Panc1 (cell line): ENCODE measurements around the gene DSCAML1. TPM values are rescaled to one million over a fixed set of nuclear protein-coding genes. Genes with fewer than 3 reads are reported as not detected.

Experiments used
- ATAC-seq: fragments of 200-7000 bp; cut with Tn5 transposase; 2 replicates; pipeline ENCODE4 v1.9.1; 2020; ENCODE audit warnings: mild to moderate bottlenecking, moderate library complexity
- BruUV-seq: library from RNA; stranded (reverse); fragments of 400-500 nt; replicated peaks from 2 replicates; lab custom pipeline; 2021; lab: Mats Ljungman, UMichigan
- CTCF ChIA-PET: fragments of 300-600 bp; sonication (Branson Sonifier 250); formaldehyde crosslinking; loops from one replicate; lab custom pipeline; 2022; ENCODE audit warnings: antibody characterized with exemption; lab: Charles Lee
- POLR2A ChIA-PET: fragments of 300-600 bp; sonication (Branson Sonifier 250); formaldehyde crosslinking; loops from one replicate; lab custom pipeline; 2022; ENCODE audit warnings: antibody characterized with exemption; lab: Charles Lee
- DNase-seq: peaks from one replicate; pipeline ENCODE4 v3.0.0-alpha.2; 2010; ENCODE audit warnings: low read depth, low spot score
- H3K27ac ChIP-seq: 2 replicates; pipeline ENCODE4 v1.5.1; 2011; ENCODE audit warnings: mild to moderate bottlenecking, low read length, inconsistent platforms
- H3K27me3 ChIP-seq: fragments of 200-500 bp; sonication (Bioruptor generic); 2 replicates; pipeline ENCODE4 v1.6.0; 2014; ENCODE audit warnings: low read length, inconsistent platforms; ENCODE audit not compliant: control insufficient read depth, insufficient read depth
- H3K36me3 ChIP-seq: fragments of 200-500 bp; sonication (Bioruptor generic); 2 replicates; pipeline ENCODE4 v1.5.1; 2014; ENCODE audit warnings: inconsistent platforms, mild to moderate bottlenecking, low read length, moderate library complexity; ENCODE audit not compliant: control insufficient read depth, insufficient read depth
- H3K4me1 ChIP-seq: 2 replicates; pipeline ENCODE4 v1.5.1; 2011; ENCODE audit warnings: inconsistent platforms, mild to moderate bottlenecking, low read length, moderate library complexity; ENCODE audit not compliant: control insufficient read depth, insufficient read depth
- H3K4me3 ChIP-seq, 2 experiments: 2 replicates each; pipeline ENCODE4 v1.5.1; 2011 to 2012; ENCODE audit warnings: low read depth in 2 of 2, low read length in 2 of 2, mild to moderate bottlenecking in 2 of 2, inconsistent platforms in 1 of 2, moderate library complexity in 1 of 2
- H3K9me3 ChIP-seq: fragments of 200-500 bp; sonication (Bioruptor generic); 2 replicates; pipeline ENCODE4 v1.5.1; 2014; ENCODE audit warnings: low read depth, mild to moderate bottlenecking, inconsistent platforms, low read length, moderate library complexity; ENCODE audit not compliant: control insufficient read depth, insufficient read depth
- CTCF ChIP-seq: fragments of 450-650 bp; IDR thresholded peaks from 2 replicates; pipeline ENCODE4 v1.5.1; 2017; ENCODE audit warnings: mild to moderate bottlenecking
- POLR2AphosphoS5 ChIP-seq: IDR thresholded peaks from 2 replicates; pipeline ENCODE4 v1.6.1; 2012; ENCODE audit warnings: mild to moderate bottlenecking, low read depth, low read length, moderate library complexity
- REST ChIP-seq, 2 experiments: IDR thresholded peaks; 2 replicates each; pipeline ENCODE4 v1.6.1; 2011 to 2012; ENCODE audit warnings: low read depth in 2 of 2, control low read depth in 1 of 2, low read length in 1 of 2, mild to moderate bottlenecking in 1 of 2, moderate library complexity in 1 of 2; ENCODE audit not compliant: insufficient read depth in 1 of 2
- SIN3A ChIP-seq: IDR thresholded peaks from 2 replicates; pipeline ENCODE4 v1.6.1; 2012; ENCODE audit warnings: low read depth, mild to moderate bottlenecking, low read length, moderate library complexity, borderline replicate concordance; ENCODE audit not compliant: insufficient read depth
- TCF7L2 ChIP-seq: IDR thresholded peaks from 2 replicates; pipeline ENCODE4 v1.6.1; 2011; ENCODE audit warnings: mild to moderate bottlenecking, low read depth, low read length, inconsistent platforms
- in situ Hi-C: cut with HindIII; loops from 2 replicates; pipeline ENCODE4 v1.10.0; 2016; ENCODE audit warnings: low sequenced_read_pairs, low pct_unique_long_range_greater_than_20kb
- intact Hi-C: fragments of 100-400 bp; cut with micrococcal nuclease; formaldehyde crosslinking; loops from one replicate; pipeline ENCODE4 v1.10.0; 2022; ENCODE audit not compliant: unreplicated experiment
- total RNA-seq: library from RNA; stranded (reverse); gene quantifications from one replicate; pipeline ENCODE4 v1.2.1, GENCODE V29; 2021; ENCODE audit not compliant: unreplicated experiment

The DSCAML1 gene
- total RNA-seq, 1 experiment from 2014 or later = 1.6 TPM

- no peak for TF ChIP-seq SIN3A
- TF ChIP-seq TCF7L2 = no peak
- no TSS peak for BruUV-seq
- Histone ChIP-seq H3K36me3 (no peaks in the 10 kb centered on the region), H3K9me3 (no peaks in the 10 kb centered on the region), H3K27ac (no peak overlapping the region), H3K4me3 (no peak overlapping the region), H3K4me1 (no peaks in the 10 kb centered on the region), H3K27me3 (no peaks in the 10 kb centered on the region)
- intact Hi-C loops (no loop called here), in situ Hi-C loops (no loop called here)
- no peak for ATAC-seq
- DNase-seq = no peak
- POLR2A ChIA-PET = no interaction called here
- CTCF ChIA-PET = no interaction called here
These were observed 382.3 kb downstream of the DSCAML1 start for GRCh38 chr11:117414724-117415123.

DNA sequence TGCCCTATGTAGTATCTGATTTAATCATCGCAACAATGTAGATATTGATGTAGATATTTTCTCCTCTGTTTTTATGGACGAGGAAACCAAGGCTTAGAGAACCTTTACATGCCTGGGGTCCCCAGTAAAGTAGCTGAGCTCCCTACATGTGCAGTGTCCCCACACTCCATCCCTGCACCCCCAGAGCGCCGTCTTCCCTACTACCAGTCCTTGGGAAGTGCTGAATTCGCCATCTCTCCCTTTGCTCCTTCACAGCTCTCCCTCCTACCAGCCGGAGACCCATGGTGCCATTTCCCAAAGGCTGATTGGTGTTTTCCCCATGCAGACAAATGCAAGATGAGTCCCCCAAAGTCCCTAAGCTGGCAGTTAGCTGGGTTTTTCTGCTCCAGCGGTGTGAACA lies 383.4 kb downstream of the DSCAML1 start:
- CTCF ChIA-PET = interaction anchor here (1.0 kb wide), 1 partner anchor 12 kb away, joined by 3 read pairs; no protein-coding TSS in a partner anchor
- Histone ChIP-seq H3K9me3 (no peaks in the 10 kb centered on the region), H3K4me1 (no peaks in the 10 kb centered on the region), H3K27me3 (no peaks in the 10 kb centered on the region), H3K27ac (no peak overlapping the region), H3K36me3 (no peaks in the 10 kb centered on the region), H3K4me3 (no peak overlapping the region)
- POLR2A ChIA-PET = no interaction called here
- intact Hi-C loops (no loop called here), in situ Hi-C loops (no loop called here)
- BruUV-seq = no TSS peak
- no peak for TF ChIP-seq SIN3A
- TF ChIP-seq REST (IDR thresholded peaks at IDR 0.05; ENCODE audit: insufficient read depth in 1 of 2, low read depth in 2 of 2, low read length in 1 of 2) = no peak
- no peak for TF ChIP-seq POLR2AphosphoS5
- no peak for TF ChIP-seq CTCF
- TF ChIP-seq TCF7L2 = no peak
- no peak for ATAC-seq
- no peak for DNase-seq

DNA sequence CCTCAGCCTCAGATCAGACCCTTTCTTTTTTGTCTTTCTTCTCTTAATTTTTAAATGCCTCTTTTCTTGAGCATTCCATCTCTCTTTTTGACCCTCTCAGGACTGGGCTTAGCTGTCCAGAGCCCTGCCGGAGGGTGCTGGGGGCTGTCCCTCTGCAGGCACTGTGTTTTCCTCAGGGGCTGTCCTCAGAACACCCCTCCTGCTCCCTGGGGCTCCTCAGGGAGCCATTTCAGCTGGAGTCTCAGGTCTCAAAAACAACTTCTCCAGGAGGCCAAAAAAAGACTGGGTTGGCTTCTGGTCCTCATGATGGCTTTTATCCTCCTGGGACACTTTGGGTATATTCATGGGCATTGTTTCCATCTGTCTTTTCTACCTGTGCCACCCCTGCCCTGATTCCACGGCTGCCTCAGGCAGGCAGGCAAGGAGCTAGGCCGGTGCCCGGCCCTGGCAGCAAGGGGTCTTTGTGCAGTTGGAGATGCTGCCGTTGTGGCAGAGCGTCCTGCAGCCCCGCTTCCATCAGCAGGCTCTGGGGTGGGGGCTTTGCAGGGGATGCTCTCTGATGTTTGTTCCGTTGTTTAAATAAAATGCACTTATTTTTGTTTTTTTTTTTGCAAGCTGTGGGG lies 384.3 kb downstream of the DSCAML1 start:
- TSS peak; percentile 33 for BruUV-seq
- ChIA-PET CTCF (no interaction called here), POLR2A (no interaction called here)
- intact Hi-C loops = no loop called here
- DNase-seq (no peak), ATAC-seq (no peak)
- H3K27ac ChIP-seq = no peak overlapping the region
- H3K4me3 ChIP-seq = no peak overlapping the region
- H3K36me3 ChIP-seq = no peaks in the 10 kb centered on the region
- H3K27me3 ChIP-seq = no peaks in the 10 kb centered on the region
- in situ Hi-C loops = no loop called here
- TF ChIP-seq TCF7L2 = no peak
- TF ChIP-seq REST (IDR thresholded peaks at IDR 0.05; ENCODE audit: insufficient read depth in 1 of 2, low read depth in 2 of 2, low read length in 1 of 2) = no peak
- TF ChIP-seq CTCF = no peak
- TF ChIP-seq POLR2AphosphoS5 = no peak
- TF ChIP-seq SIN3A = no peak
- H3K9me3 ChIP-seq = no peaks in the 10 kb centered on the region
- no peaks in the 10 kb centered on the region for H3K4me1 ChIP-seq
